ENCODE results near the gene TCOF1. TPM values are rescaled to one million over a fixed set of nuclear protein-coding genes. Genes with fewer than 3 reads are reported as not detected.

The TCOF1 gene
- total RNA-seq, 2 experiments from 2014 or later: 61.3 to 108 TPM

- H2AFZ ChIP-seq (ENCODE audit: low read length): no peak overlapping the region
Observed at GRCh38 chr5:150345716-150346115, 11.8 kb upstream of the TCOF1 start.

GRCh38 chr5:150346592-150346991 lies 10.9 kb upstream of the TCOF1 start:
- TF ChIP-seq CTCF (conservative IDR thresholded peaks at IDR 0.05; ENCODE audit: low read length) (no peak), EZH2phosphoT487 (IDR thresholded peaks at IDR 0.05; ENCODE audit: borderline replicate concordance, low read depth, low read length) (no peak)
- H4K20me1 ChIP-seq (ENCODE audit: insufficient read depth, low read length): no peaks in the 10 kb centered on the region
- H2AFZ ChIP-seq (ENCODE audit: low read length): no peak overlapping the region
- no peak overlapping the region for H3K4me3 ChIP-seq (ENCODE audit: low read depth, low read length, poor library complexity, severe bottlenecking)
- ChIA-PET POLR2A (no interaction called here), CTCF (ENCODE audit: unreplicated experiment) (interaction anchor here (0.6 kb wide), 1 partner anchor 41 kb away, joined by 4 read pairs; no protein-coding TSS in a partner anchor)
- H3K36me3 ChIP-seq (ENCODE audit: insufficient read depth, low read length): no peaks in the 10 kb centered on the region
- DNase-seq (ENCODE audit: low spot score): no peak
- H3K9me3 ChIP-seq (ENCODE audit: low read length): no peaks in the 10 kb centered on the region
- no TSS peak for BruUV-seq (replicated peaks)
- intact Hi-C loops (cut with micrococcal nuclease; ENCODE audit: unreplicated experiment): no loop called here
- H3K79me2 ChIP-seq (ENCODE audit: insufficient read depth, low read depth, low read length): no peaks in the 10 kb centered on the region
- H3K27ac ChIP-seq (ENCODE audit: low read depth, low read length, poor library complexity, severe bottlenecking): no peak overlapping the region
- no peaks in the 10 kb centered on the region for H3K9me2 ChIP-seq (ENCODE audit: insufficient read depth, low read length)
- H3K4me1 ChIP-seq (ENCODE audit: insufficient read depth, low read length, poor library complexity, severe bottlenecking): peaks cover 15% of the 10 kb centered on the region
- no peak overlapping the region for H3K4me2 ChIP-seq (ENCODE audit: low read length)

More at GRCh38 chr5:150345716-150346115, 11.8 kb upstream of the TCOF1 start:
- ChIA-PET CTCF (ENCODE audit: unreplicated experiment) (no interaction called here), POLR2A (no interaction called here)
- H3K79me2 ChIP-seq (ENCODE audit: insufficient read depth, low read depth, low read length): no peaks in the 10 kb centered on the region
- no peak for TF ChIP-seq CTCF (conservative IDR thresholded peaks at IDR 0.05; ENCODE audit: low read length)
- TF ChIP-seq EZH2phosphoT487 (IDR thresholded peaks at IDR 0.05; ENCODE audit: borderline replicate concordance, low read depth, low read length): no peak
- H3K27ac ChIP-seq (ENCODE audit: low read depth, low read length, poor library complexity, severe bottlenecking): no peak overlapping the region
- no peaks in the 10 kb centered on the region for H4K20me1 ChIP-seq (ENCODE audit: insufficient read depth, low read length)
- H3K4me3 ChIP-seq (ENCODE audit: low read depth, low read length, poor library complexity, severe bottlenecking): no peak overlapping the region
- H3K36me3 ChIP-seq (ENCODE audit: insufficient read depth, low read length): no peaks in the 10 kb centered on the region
- H3K4me1 ChIP-seq (ENCODE audit: insufficient read depth, low read length, poor library complexity, severe bottlenecking): peaks cover 7% of the 10 kb centered on the region
- H3K4me2 ChIP-seq (ENCODE audit: low read length): no peak overlapping the region
- H3K9me2 ChIP-seq (ENCODE audit: insufficient read depth, low read length): no peaks in the 10 kb centered on the region
- intact Hi-C loops (cut with micrococcal nuclease; ENCODE audit: unreplicated experiment): no loop called here
- H3K9me3 ChIP-seq (ENCODE audit: low read length): no peaks in the 10 kb centered on the region
- BruUV-seq (replicated peaks): no TSS peak
- DNase-seq (ENCODE audit: low spot score): no peak

DNA sequence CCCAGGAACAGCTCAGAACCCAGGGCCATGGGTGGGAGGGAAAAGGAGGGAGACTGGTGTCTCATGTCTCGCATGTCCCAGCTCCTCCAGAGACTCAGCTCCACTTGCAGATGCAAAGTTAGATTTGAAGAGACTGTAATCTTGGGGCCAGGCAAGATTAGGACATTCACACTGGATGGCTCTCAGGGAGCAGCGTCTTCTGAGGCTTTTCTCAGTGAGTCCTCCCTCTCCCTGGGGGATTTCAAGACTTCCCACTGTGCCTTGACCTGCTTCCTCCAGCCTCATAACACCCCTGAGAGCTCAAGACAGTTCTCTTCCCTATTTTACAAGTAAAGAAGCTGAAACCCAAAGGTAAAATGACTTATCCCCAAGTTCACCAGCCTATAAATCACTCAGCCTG lies 10.5 kb upstream of the TCOF1 start:
- DNase-seq (ENCODE audit: low spot score): no peak
- TF ChIP-seq CTCF (conservative IDR thresholded peaks at IDR 0.05; ENCODE audit: low read length) (no peak), EZH2phosphoT487 (IDR thresholded peaks at IDR 0.05; ENCODE audit: borderline replicate concordance, low read depth, low read length) (no peak)
- ChIA-PET POLR2A (interaction anchor here (1.0 kb wide), 1 partner anchor 486 kb away, joined by 4 read pairs; no protein-coding TSS in a partner anchor), CTCF (ENCODE audit: unreplicated experiment) (no interaction called here)
- Histone ChIP-seq H3K4me3 (ENCODE audit: low read depth, low read length, poor library complexity, severe bottlenecking) (no peak overlapping the region), H3K4me2 (ENCODE audit: low read length) (no peak overlapping the region), H3K9me3 (ENCODE audit: low read length) (no peaks in the 10 kb centered on the region), H4K20me1 (ENCODE audit: insufficient read depth, low read length) (no peaks in the 10 kb centered on the region), H3K27ac (ENCODE audit: low read depth, low read length, poor library complexity, severe bottlenecking) (no peak overlapping the region), H3K9me2 (ENCODE audit: insufficient read depth, low read length) (no peaks in the 10 kb centered on the region), H3K36me3 (ENCODE audit: insufficient read depth, low read length) (no peaks in the 10 kb centered on the region), H3K4me1 (ENCODE audit: insufficient read depth, low read length, poor library complexity, severe bottlenecking) (peaks cover 20% of the 10 kb centered on the region), H2AFZ (ENCODE audit: low read length) (no peak overlapping the region), H3K79me2 (ENCODE audit: insufficient read depth, low read depth, low read length) (no peaks in the 10 kb centered on the region)
- no TSS peak for BruUV-seq (replicated peaks)
- intact Hi-C loops (cut with micrococcal nuclease; ENCODE audit: unreplicated experiment): no loop called here
